Neuron (in vitro differentiated cells): ENCODE data around the gene KRT79.

ENCODE experiments used
- H2AFZ ChIP-seq: one replicate; pipeline ENCODE4 v1.6.1; 2013; ENCODE audit warnings: low read depth, mild to moderate bottlenecking, inconsistent platforms, low read length, moderate library complexity
- H3K27me3 ChIP-seq: one replicate; pipeline ENCODE4 v1.6.1; 2013; ENCODE audit warnings: low read length; ENCODE audit not compliant: insufficient read depth
- H3K36me3 ChIP-seq: one replicate; pipeline ENCODE4 v1.6.1; 2013; ENCODE audit warnings: low read length; ENCODE audit not compliant: insufficient read depth
- H3K4me1 ChIP-seq: one replicate; pipeline ENCODE4 v1.6.1; 2013; ENCODE audit warnings: low read length; ENCODE audit not compliant: insufficient read depth
- H3K4me3 ChIP-seq: 2 replicates; pipeline ENCODE4 v1.5.1; 2013; ENCODE audit warnings: mild to moderate bottlenecking, low read length, moderate library complexity
- H3K9me3 ChIP-seq: one replicate; pipeline ENCODE4 v1.6.1; 2013; ENCODE audit warnings: low read length

The KRT79 gene

GRCh38 chr12:52789637-52790426 is 44.3 kb downstream of the KRT79 start:
- H3K27me3 ChIP-seq = no peaks in the 10 kb centered on the region
- no peaks in the 10 kb centered on the region for H3K4me1 ChIP-seq
- H3K36me3 ChIP-seq = no peaks in the 10 kb centered on the region
- H2AFZ ChIP-seq = no peak overlapping the region
- no peak overlapping the region for H3K4me3 ChIP-seq
- H3K9me3 ChIP-seq = no peaks in the 10 kb centered on the region

DNA sequence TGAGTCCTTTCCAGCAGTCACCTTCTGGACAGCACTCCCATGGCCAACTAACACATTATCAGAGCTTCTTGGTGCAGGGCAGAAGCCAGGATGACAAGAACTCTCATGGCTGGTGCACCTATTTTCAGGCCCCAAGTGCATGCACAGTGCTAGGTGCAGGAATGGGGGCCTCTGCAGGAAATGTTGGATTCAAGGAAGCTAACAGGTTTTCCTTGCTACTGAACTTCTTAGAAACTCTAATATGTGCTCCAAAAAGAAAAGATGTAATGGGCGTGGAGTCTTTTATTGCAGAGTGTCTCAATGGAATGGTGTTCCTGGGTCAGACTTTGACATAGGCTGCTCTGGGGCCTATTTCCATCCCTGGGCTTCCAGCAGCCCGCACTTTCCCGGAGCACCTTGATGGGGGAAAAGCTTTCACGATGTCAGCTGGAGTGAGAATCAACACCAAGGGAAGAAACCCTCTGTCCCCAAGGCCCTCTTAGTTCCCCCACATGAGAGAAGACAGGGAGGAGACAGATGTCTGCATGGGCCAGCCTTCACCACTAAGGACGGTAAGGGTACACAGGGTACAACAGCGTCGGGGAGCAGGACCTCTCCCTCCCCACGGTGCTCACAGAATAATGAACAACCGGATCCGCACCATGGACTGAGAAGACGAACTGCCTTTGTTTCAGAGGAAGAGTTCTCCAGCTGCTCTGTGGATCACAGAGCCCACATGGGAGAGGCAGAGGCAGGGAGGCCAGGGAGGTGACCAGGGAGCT is 45.1 kb downstream of the KRT79 start:
- H3K9me3 ChIP-seq = no peaks in the 10 kb centered on the region
- H2AFZ ChIP-seq = no peak overlapping the region
- H3K27me3 ChIP-seq = no peaks in the 10 kb centered on the region
- no peak overlapping the region for H3K4me3 ChIP-seq
- H3K4me1 ChIP-seq = no peaks in the 10 kb centered on the region
- H3K36me3 ChIP-seq = no peaks in the 10 kb centered on the region

GRCh38 chr12:52788192-52788875 is 45.8 kb downstream of the KRT79 start:
- Histone ChIP-seq H3K4me3 (no peak overlapping the region), H3K9me3 (no peaks in the 10 kb centered on the region), H3K36me3 (no peaks in the 10 kb centered on the region), H3K4me1 (no peaks in the 10 kb centered on the region), H2AFZ (no peak overlapping the region), H3K27me3 (no peaks in the 10 kb centered on the region)

DNA sequence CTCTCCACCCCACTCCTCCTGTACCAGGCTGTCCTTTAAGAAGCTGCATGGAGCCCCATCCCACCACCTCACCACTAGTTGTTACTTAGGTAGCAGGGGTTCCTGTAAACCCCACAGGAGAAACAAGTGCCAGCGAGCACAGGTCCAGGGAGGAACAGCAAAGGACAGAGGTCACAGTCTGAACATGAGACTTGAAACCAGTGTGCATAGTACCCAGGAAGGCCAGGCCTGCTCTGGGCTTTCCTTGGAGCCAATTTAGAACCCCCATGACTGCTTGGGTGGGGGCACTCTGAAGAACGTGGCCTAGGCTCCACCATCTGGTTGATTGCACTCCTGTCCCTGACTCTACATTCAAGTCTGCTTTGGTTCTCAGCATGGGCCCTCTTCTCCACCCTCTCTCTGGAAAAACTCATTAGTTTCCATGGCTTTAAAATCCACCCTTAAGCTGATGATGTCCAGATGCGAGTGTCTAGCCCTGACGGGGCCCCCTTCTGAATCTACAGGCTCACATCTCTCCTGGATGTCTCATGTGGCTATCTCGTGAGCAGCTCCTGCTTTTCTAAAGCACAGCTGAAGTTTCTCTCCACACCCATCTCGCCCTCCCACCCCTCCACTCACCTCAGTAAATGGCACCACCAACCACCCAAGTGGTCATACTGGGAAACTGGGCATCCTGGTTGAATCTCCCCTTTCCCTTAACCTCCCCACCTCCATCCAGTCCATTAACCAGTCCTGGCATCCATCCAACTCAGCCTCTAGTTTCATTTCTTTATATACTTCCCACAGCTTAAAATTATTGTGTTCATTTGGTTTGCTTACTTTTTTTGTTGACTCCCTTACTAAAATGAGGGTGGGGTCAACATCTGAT is 46.6 kb downstream of the KRT79 start:
- Histone ChIP-seq H3K4me1 (no peaks in the 10 kb centered on the region), H3K4me3 (no peak overlapping the region), H3K9me3 (no peaks in the 10 kb centered on the region), H2AFZ (no peak overlapping the region), H3K36me3 (no peaks in the 10 kb centered on the region), H3K27me3 (no peaks in the 10 kb centered on the region)

DNA sequence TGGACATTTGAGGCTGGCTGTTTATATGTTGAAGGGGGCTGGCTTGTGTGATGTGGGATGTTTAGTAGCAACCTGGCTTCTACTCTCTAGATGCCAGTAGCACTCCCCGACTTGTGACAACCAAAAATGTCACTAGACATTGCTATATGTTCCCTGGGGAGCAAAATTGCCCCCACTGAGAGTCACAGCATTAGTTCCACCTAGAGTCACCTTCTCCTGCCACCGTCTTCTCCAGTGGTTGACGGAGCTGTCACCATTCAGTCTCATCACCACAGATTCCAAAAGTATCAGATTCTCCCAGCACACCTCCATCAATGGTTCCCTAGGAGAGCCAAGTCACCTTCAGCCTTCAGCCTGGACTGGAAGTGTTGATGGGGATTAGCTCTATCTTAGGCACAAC is 49.2 kb downstream of the KRT79 start:
- Histone ChIP-seq H3K4me3 (no peak overlapping the region), H3K36me3 (no peaks in the 10 kb centered on the region), H2AFZ (no peak overlapping the region), H3K9me3 (no peaks in the 10 kb centered on the region), H3K4me1 (no peaks in the 10 kb centered on the region), H3K27me3 (no peaks in the 10 kb centered on the region)

DNA sequence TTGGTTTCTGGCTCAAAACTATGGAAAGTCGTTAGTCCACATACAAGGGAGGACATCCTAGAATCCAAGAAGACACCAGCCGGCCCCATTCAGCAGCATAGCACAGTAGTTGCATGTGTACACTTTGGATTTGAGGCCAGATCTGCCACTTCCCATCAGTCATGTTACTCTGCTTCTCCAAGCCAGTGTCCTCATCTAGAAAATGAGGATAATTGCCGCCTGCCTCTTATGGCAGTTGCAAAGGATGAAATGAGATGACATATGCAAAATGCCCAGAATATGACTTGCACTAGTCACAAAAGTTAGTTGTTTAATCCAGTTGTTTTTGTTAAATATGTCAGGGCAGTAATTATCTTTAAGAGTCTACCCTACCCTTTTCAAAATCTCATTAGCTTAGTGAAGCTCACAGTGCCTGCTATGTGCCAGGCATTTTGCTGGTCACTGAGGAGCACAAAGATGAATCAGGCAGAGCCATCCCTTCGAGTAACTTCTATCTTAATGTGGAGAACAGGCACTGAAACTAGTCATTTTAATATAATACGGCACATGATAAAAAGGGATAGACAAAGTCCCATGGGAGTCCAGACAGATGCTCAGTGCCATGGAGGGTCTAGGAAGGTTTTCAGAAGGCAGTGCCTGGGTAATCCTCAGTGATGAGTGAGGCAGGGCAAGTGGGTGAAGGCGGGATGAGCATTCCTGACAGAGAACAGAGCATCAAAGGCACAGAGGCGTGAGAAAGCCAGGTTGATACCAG is 50.4 kb downstream of the KRT79 start:
- H3K4me1 ChIP-seq = no peaks in the 10 kb centered on the region
- H3K27me3 ChIP-seq = no peaks in the 10 kb centered on the region
- H3K36me3 ChIP-seq = no peaks in the 10 kb centered on the region
- no peak overlapping the region for H3K4me3 ChIP-seq
- H3K9me3 ChIP-seq = no peaks in the 10 kb centered on the region
- no peak overlapping the region for H2AFZ ChIP-seq

- H3K9me3 ChIP-seq = no peaks in the 10 kb centered on the region
- H3K4me3 ChIP-seq = no peak overlapping the region
- H3K36me3 ChIP-seq = no peaks in the 10 kb centered on the region
- H2AFZ ChIP-seq = no peak overlapping the region
- H3K27me3 ChIP-seq = no peaks in the 10 kb centered on the region
- no peaks in the 10 kb centered on the region for H3K4me1 ChIP-seq
Measured at GRCh38 chr12:52782502-52782901, 51.6 kb downstream of the KRT79 start.

- Histone ChIP-seq H2AFZ (no peak overlapping the region), H3K4me1 (no peaks in the 10 kb centered on the region), H3K27me3 (no peaks in the 10 kb centered on the region)
Measured at GRCh38 chr12:52781399-52782082, 52.6 kb downstream of the KRT79 start.

GRCh38 chr12:52779914-52780313 is 54.2 kb downstream of the KRT79 start:
- Histone ChIP-seq H3K36me3 (no peaks in the 10 kb centered on the region), H2AFZ (no peak overlapping the region), H3K4me3 (no peak overlapping the region), H3K4me1 (no peaks in the 10 kb centered on the region), H3K9me3 (no peaks in the 10 kb centered on the region), H3K27me3 (peaks cover under 1% of the 10 kb centered on the region)

More at GRCh38 chr12:52781399-52782082, 52.6 kb downstream of the KRT79 start:
- no peaks in the 10 kb centered on the region for H3K9me3 ChIP-seq
- no peaks in the 10 kb centered on the region for H3K36me3 ChIP-seq
- no peak overlapping the region for H3K4me3 ChIP-seq

DNA sequence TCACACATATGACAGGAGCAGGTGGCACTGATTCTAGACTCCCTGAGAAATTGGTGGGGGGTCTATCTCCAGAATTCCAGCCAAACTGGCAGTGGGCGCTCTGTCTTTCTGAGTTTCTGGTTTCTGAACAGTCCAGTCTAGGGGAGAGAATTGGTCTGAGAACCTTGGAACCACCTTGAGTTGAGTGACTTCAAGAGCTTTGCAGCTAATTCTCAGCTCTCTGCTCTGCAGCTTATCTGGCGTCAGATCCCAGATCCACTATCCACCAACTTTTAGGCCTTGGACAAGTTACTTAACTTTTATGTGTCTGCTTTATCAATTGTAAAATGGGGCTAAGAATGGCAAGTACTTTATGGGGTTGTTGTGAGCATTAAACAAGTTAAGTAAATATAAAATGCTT is 55.3 kb downstream of the KRT79 start:
- H3K36me3 ChIP-seq = no peaks in the 10 kb centered on the region
- H3K4me3 ChIP-seq = no peak overlapping the region
- H3K27me3 ChIP-seq = peaks cover 4% of the 10 kb centered on the region
- no peak overlapping the region for H2AFZ ChIP-seq
- no peaks in the 10 kb centered on the region for H3K4me1 ChIP-seq
- no peaks in the 10 kb centered on the region for H3K9me3 ChIP-seq

GRCh38 chr12:52777566-52777965 is 56.5 kb downstream of the KRT79 start:
- H3K27me3 ChIP-seq = peaks cover 4% of the 10 kb centered on the region
- H2AFZ ChIP-seq = no peak overlapping the region
- H3K9me3 ChIP-seq = no peaks in the 10 kb centered on the region
- no peaks in the 10 kb centered on the region for H3K36me3 ChIP-seq
- H3K4me1 ChIP-seq = no peaks in the 10 kb centered on the region
- H3K4me3 ChIP-seq = no peak overlapping the region
